WTC11 (cell line): Measurements from ENCODE around the gene PVALEF. TPM values are rescaled to one million over a fixed set of nuclear protein-coding genes. Genes with fewer than 3 reads are reported as not detected.

ENCODE experiments used
- ATAC-seq: fragments of 200-7000 bp; cut with Tn5 transposase; 2 replicates; pipeline ENCODE4 v1.10.0; 2021; ENCODE audit warnings: mild to moderate bottlenecking, moderate library complexity
- CTCF ChIA-PET: fragments of 300-600 bp; sonication (Branson Sonifier 250); formaldehyde crosslinking; loops from one replicate; lab custom pipeline; 2021; ENCODE audit warnings: antibody characterized with exemption; lab: Charles Lee
- POLR2A ChIA-PET: fragments of 350-600 bp; sonication (Branson Sonifier 250); formaldehyde crosslinking; loops from one replicate; lab custom pipeline; 2021; ENCODE audit warnings: antibody characterized with exemption; lab: Charles Lee
- DNase-seq: peaks from one replicate; pipeline ENCODE4 v3.0.0; 2021; ENCODE audit warnings: low spot score
- H3K27ac Mint-ChIP-seq: 2 replicates; pipeline ENCODE4 v1.8.0; 2021; ENCODE audit warnings: mixed read lengths
- H3K27me3 Mint-ChIP-seq: 2 replicates; pipeline ENCODE4 v1.8.0; 2021; ENCODE audit warnings: low read depth, mild to moderate bottlenecking, moderate library complexity, mixed read lengths
- H3K36me3 Mint-ChIP-seq: 2 replicates; pipeline ENCODE4 v1.8.0; 2021; ENCODE audit warnings: mixed read lengths
- H3K4me1 Mint-ChIP-seq: 2 replicates; pipeline ENCODE4 v1.8.0; 2022; ENCODE audit warnings: mixed read lengths
- H3K4me3 Mint-ChIP-seq: 2 replicates; pipeline ENCODE4 v1.8.0; 2021; ENCODE audit warnings: mild to moderate bottlenecking, moderate library complexity, mixed read lengths
- H3K9me3 Mint-ChIP-seq: 2 replicates; pipeline ENCODE4 v1.8.0; 2021; ENCODE audit warnings: mixed read lengths
- AFF4 ChIP-seq: sonication (generic); formaldehyde crosslinking; IDR thresholded peaks from 2 replicates; pipeline ENCODE4 v1.8.1; 2023; ENCODE audit warnings: mild to moderate bottlenecking, missing genetic modification reagents, borderline replicate concordance
- ATF3 ChIP-seq: sonication (generic); formaldehyde crosslinking; conservative IDR thresholded peaks from 2 replicates; pipeline ENCODE4 v1.8.1; 2022; ENCODE audit warnings: mild to moderate bottlenecking, missing genetic modification reagents
- CREM ChIP-seq: sonication (generic); formaldehyde crosslinking; IDR thresholded peaks from 2 replicates; pipeline ENCODE4 v1.8.1; 2022; ENCODE audit warnings: mild to moderate bottlenecking, missing genetic modification reagents, moderate library complexity
- E2F1 ChIP-seq: sonication (generic); formaldehyde crosslinking; IDR thresholded peaks from 2 replicates; pipeline ENCODE4 v1.8.0; 2022; ENCODE audit warnings: mild to moderate bottlenecking, missing genetic modification reagents
- E2F4 ChIP-seq: sonication (generic); formaldehyde crosslinking; IDR thresholded peaks from 2 replicates; pipeline ENCODE4 v1.8.1; 2022; ENCODE audit warnings: low read depth, mild to moderate bottlenecking, moderate library complexity, missing genetic modification reagents, borderline replicate concordance
- ERG ChIP-seq: fragments of 250-450 bp; sonication (Bioruptor Pico); IDR thresholded peaks from 2 replicates; pipeline ENCODE4 v1.8.0; 2021; ENCODE audit warnings: mild to moderate bottlenecking
- FOXK1 ChIP-seq: sonication (generic); formaldehyde crosslinking; IDR thresholded peaks from 2 replicates; pipeline ENCODE4 v1.8.0; 2022; ENCODE audit warnings: mild to moderate bottlenecking, moderate library complexity, missing genetic modification reagents
- GRHL2 ChIP-seq: fragments of 250-450 bp; sonication (Bioruptor Pico); IDR thresholded peaks from 2 replicates; pipeline ENCODE4 v1.8.0; 2022; ENCODE audit warnings: mild to moderate bottlenecking, moderate library complexity; ENCODE audit not compliant: insufficient replicate concordance, severe bottlenecking
- HMGXB4 ChIP-seq: sonication (generic); formaldehyde crosslinking; IDR thresholded peaks from 2 replicates; pipeline ENCODE4 v1.8.1; 2023; ENCODE audit warnings: mild to moderate bottlenecking, moderate library complexity, missing genetic modification reagents
- KAT7 ChIP-seq: sonication (generic); formaldehyde crosslinking; IDR thresholded peaks from 2 replicates; pipeline ENCODE4 v1.8.1; 2023; ENCODE audit warnings: missing genetic modification reagents, mild to moderate bottlenecking, borderline replicate concordance
- MYBL2 ChIP-seq: sonication (generic); formaldehyde crosslinking; IDR thresholded peaks from 2 replicates; pipeline ENCODE4 v1.8.1; 2023; ENCODE audit warnings: mild to moderate bottlenecking, moderate library complexity, missing genetic modification reagents
- NR3C1 ChIP-seq: sonication (generic); formaldehyde crosslinking; conservative IDR thresholded peaks from 2 replicates; pipeline ENCODE4 v1.8.1; 2023; ENCODE audit warnings: low read depth, mild to moderate bottlenecking, missing genetic modification reagents
- OVOL2 ChIP-seq: fragments of 250-450 bp; sonication (Bioruptor Pico); IDR thresholded peaks from 2 replicates; pipeline ENCODE4 v1.9.0; 2021; ENCODE audit warnings: mild to moderate bottlenecking, borderline replicate concordance
- PREB ChIP-seq: sonication (generic); formaldehyde crosslinking; IDR thresholded peaks from 2 replicates; pipeline ENCODE4 v1.8.1; 2022; ENCODE audit warnings: mild to moderate bottlenecking, missing genetic modification reagents, moderate library complexity, borderline replicate concordance
- SMAD4 ChIP-seq: sonication (generic); formaldehyde crosslinking; IDR thresholded peaks from 2 replicates; pipeline ENCODE4 v1.8.0; 2022; ENCODE audit warnings: mild to moderate bottlenecking, missing genetic modification reagents
- SP1 ChIP-seq: sonication (generic); formaldehyde crosslinking; conservative IDR thresholded peaks from 2 replicates; pipeline ENCODE4 v1.8.1; 2022; ENCODE audit warnings: missing genetic modification reagents
- STAT6 ChIP-seq: sonication (generic); formaldehyde crosslinking; conservative IDR thresholded peaks from 2 replicates; pipeline ENCODE4 v1.8.1; 2023; ENCODE audit warnings: mild to moderate bottlenecking, low read depth, missing genetic modification reagents, moderate library complexity
- ZNF138 ChIP-seq: sonication (generic); formaldehyde crosslinking; conservative IDR thresholded peaks from 2 replicates; pipeline ENCODE4 v1.8.1; 2022; ENCODE audit warnings: mild to moderate bottlenecking, moderate library complexity, missing genetic modification reagents
- ZNF671 ChIP-seq: fragments of 250-450 bp; sonication (Bioruptor Pico); IDR thresholded peaks from 2 replicates; pipeline ENCODE4 v1.8.0; 2021; ENCODE audit warnings: mild to moderate bottlenecking
- total RNA-seq: library from RNA; stranded (reverse); gene quantifications from 3 replicates; pipeline ENCODE4 v1.2.3, GENCODE V29; 2021

The PVALEF gene
- total RNA-seq, 1 experiment from 2014 or later: not detected

GRCh38 chr17:81120149-81120484 lies 45.2 kb upstream of the PVALEF start (continued):
- TF ChIP-seq PREB (CRISPR knock-in tag): no peak
- TF ChIP-seq MYBL2 (CRISPR knock-in tag): no peak
- no peak for TF ChIP-seq HMGXB4 (CRISPR knock-in tag)
- no peak for TF ChIP-seq ATF3
- TF ChIP-seq FOXK1: no peak
- TF ChIP-seq GRHL2 (CRISPR knock-in tag): no peak

- Mint-ChIP-seq H3K4me1 (no peaks in the 10 kb centered on the region), H3K9me3 (no peaks in the 10 kb centered on the region), H3K4me3 (no peak overlapping the region; the same call in 1 of the 2 replicates), H3K27ac (no peak overlapping the region), H3K27me3 (peaks cover 4% of the 10 kb centered on the region), H3K36me3 (no peaks in the 10 kb centered on the region)
- DNase-seq (no peak), ATAC-seq (no peak)
- ChIA-PET CTCF (interaction anchor here (0.5 to 3.0 kb wide), 26 partner anchors 8 to 591 kb away, joined by 3 to 23 read pairs (median 4); partner anchors contain the start of genes CEP131, NDUFAF8, PVALEF and TEPSIN), POLR2A (interaction anchor here (1.5 kb wide), 1 partner anchor 13 kb away, joined by 4 read pairs; no protein-coding TSS in a partner anchor)
- TF ChIP-seq ERG (CRISPR knock-in tag) (no peak), KAT7 (CRISPR knock-in tag) (no peak), AFF4 (CRISPR knock-in tag) (no peak), NR3C1 (CRISPR knock-in tag) (no peak), CREM (CRISPR knock-in tag) (no peak), ZNF671 (CRISPR knock-in tag) (no peak), OVOL2 (CRISPR knock-in tag) (no peak), ZNF138 (no peak), E2F1 (CRISPR knock-in tag) (no peak), MYBL2 (CRISPR knock-in tag) (no peak), SMAD4 (CRISPR knock-in tag) (no peak), SP1 (CRISPR knock-in tag) (no peak), STAT6 (CRISPR knock-in tag) (no peak), E2F4 (CRISPR knock-in tag) (no peak)
Measured at GRCh38 chr17:81120695-81121621, 44.3 kb upstream of the PVALEF start.
